Kidney epithelial cell (primary cell): ENCODE data around the gene SCN7A. TPM values are rescaled to one million over a fixed set of nuclear protein-coding genes. Genes with fewer than 3 reads are reported as not detected.
"Not testable (repeated sequence)": the region's sequence is repeated elsewhere in the genome, so short reads cannot be mapped to it uniquely, and the experiment has no call there.

ENCODE experiments used
- DNase-seq: peaks from one replicate; pipeline ENCODE4 v3.0.0-alpha.2; 2010; ENCODE audit warnings: low read depth
- H3K27me3 ChIP-seq: 2 replicates; pipeline ENCODE4 v1.6.0; 2011; ENCODE audit warnings: low read length; ENCODE audit not compliant: control insufficient read depth, insufficient read depth
- H3K36me3 ChIP-seq: 2 replicates; pipeline ENCODE4 v1.5.1; 2011; ENCODE audit warnings: low read length; ENCODE audit not compliant: control insufficient read depth, insufficient read depth
- H3K4me3 ChIP-seq: 2 replicates; pipeline ENCODE4 v1.5.1; 2011; ENCODE audit warnings: low read depth, mild to moderate bottlenecking, control low read depth, low read length
- CTCF ChIP-seq: IDR thresholded peaks from 2 replicates; pipeline ENCODE4 v1.5.1; 2011; ENCODE audit warnings: mild to moderate bottlenecking, moderate library complexity, low read length, control low read depth, inconsistent platforms; ENCODE audit not compliant: insufficient read depth, poor library complexity, severe bottlenecking
- total RNA-seq: library from RNA; depleted of rRNA; stranded (reverse); fragments of >200 nt; gene quantifications from 2 replicates; pipeline ENCODE4 v1.2.3, GENCODE V29; 2015

SCN7A gene
- total RNA-seq, 1 donor from 2014 or later, result 0.08 TPM

DNA sequence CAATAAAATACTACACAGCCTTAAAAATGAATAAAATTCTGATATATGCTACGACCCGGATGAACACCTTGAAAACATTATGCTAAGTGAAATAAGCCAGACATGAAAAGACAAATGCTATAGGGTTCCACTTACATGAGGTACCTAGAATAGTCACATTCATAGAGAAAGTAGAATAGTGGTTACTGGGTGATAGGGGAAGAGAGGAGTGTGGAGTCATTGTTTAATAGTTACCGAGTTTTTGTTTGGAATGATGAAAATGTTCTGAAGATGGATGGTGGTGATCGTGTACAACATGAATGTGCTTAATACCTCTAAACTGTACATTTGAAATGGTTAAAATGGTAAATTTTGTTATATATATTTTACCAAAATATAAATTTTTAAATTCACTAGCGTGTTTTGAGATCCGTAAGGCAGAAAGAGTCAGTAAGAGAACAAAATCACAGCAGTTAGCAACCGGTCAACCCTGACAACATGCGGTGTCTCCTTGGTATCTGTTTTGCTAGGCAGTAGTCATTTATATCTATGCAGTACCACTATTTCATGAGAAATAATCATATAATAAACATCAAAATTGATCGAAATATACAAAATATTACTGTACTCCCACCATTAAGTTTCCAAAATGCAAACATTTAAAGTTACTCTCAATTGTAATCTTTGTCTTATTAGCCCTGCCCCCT is 129.4 kb downstream of the SCN7A start:
- no peak for DNase-seq
- no peak for TF ChIP-seq CTCF
- no peak overlapping the region for H3K4me3 ChIP-seq
- no peaks in the 10 kb centered on the region for H3K27me3 ChIP-seq
- H3K36me3 ChIP-seq, result no peaks in the 10 kb centered on the region

DNA sequence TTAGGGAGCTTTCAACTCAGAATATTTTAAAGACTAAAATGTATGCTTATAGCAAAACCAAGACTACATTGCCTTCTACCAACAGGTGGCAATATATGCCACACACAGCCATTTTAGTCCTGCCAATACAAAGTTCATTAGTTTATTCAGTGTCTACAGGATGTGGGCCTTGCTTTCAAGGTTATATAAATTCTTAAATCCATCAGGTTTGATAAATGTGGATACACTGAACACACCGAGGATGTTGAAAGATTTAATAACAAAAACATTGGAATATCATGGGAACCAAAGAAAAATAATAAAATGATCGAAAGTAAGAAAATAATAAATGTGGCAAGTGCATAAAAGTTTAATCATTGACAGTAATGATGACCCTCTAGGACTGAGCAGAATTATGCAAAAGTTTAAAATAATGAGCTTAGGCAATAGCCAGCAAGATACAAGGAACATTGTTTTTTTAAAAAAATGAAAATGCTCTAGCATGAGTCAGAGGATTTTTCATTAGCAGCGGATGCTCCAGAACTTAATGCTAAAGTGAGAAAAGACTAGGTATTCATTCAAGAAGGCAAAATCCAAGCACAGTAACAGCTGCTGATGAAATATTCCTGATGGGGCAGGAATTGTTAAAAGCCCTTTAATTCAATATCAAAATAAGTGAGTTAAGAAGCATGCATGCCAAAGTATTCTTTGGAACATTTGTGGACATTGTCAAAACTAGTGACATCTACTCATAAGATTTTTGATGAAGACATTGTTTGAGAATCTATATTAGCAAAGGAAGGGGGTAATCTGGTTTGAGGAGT is 132.5 kb downstream of the SCN7A start:
- Histone ChIP-seq H3K36me3 (no peaks in the 10 kb centered on the region), H3K4me3 (no peak overlapping the region), H3K27me3 (no peaks in the 10 kb centered on the region)
- peak; percentile 65 for TF ChIP-seq CTCF
- DNase-seq, result no peak

- Histone ChIP-seq H3K4me3 (no peak overlapping the region), H3K36me3 (no peaks in the 10 kb centered on the region), H3K27me3 (no peaks in the 10 kb centered on the region)
- no peak for DNase-seq
- no peak for TF ChIP-seq CTCF
Measured at GRCh38 chr2:166360906-166361305, 133.1 kb downstream of the SCN7A start.

GRCh38 chr2:166360426-166360825 is 133.6 kb downstream of the SCN7A start:
- H3K36me3 ChIP-seq, result no peaks in the 10 kb centered on the region
- no peaks in the 10 kb centered on the region for H3K27me3 ChIP-seq
- TF ChIP-seq CTCF, result no peak
- H3K4me3 ChIP-seq, result no peak overlapping the region
- DNase-seq, result no peak

DNA sequence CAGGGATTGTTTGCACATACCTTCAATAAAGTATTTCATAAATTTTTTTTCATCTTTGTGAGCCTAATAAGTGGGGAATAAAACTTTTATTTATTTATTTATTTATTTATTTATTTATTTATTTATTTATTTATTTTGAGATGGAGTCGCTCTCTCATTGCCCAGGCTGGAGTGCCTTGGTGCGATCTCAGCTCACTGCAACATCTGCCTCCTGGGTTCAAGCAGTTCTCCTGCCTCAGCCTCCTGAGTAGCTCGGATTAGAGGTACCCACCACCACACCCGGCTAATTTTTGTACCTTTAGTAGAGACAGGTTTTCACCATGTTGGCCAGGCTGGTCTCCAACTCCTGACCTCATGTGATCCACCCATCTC is 136.1 kb downstream of the SCN7A start:
- DNase-seq, H3K36me3 ChIP-seq, H3K4me3 ChIP-seq, H3K27me3 ChIP-seq: not testable (repeated sequence)

GRCh38 chr2:166357068-166357949 is 136.7 kb downstream of the SCN7A start:
- H3K36me3 ChIP-seq, result no peaks in the 10 kb centered on the region
- H3K4me3 ChIP-seq, result no peak overlapping the region
- no peak for TF ChIP-seq CTCF
- no peaks in the 10 kb centered on the region for H3K27me3 ChIP-seq
- DNase-seq, result no peak
